GM18511 (cell line): ENCODE data around the gene SIN3B.

Experiments
- ATAC-seq: cut with Tn5 transposase; IDR thresholded peaks from one replicate; pipeline ENCODE4 v1.9.1; 2021; ENCODE audit warnings: mild to moderate bottlenecking, moderate library complexity; ENCODE audit not compliant: unreplicated experiment

SIN3B gene

GRCh38 chr19:16889366-16889882, 60.2 kb downstream of the SIN3B start:
- no peak for ATAC-seq

- ATAC-seq: no peak
These were observed 60.8 kb downstream of the SIN3B start for GRCh38 chr19:16889883-16890460.

GRCh38 chr19:16890461-16891184, 61.4 kb downstream of the SIN3B start:
- ATAC-seq: no peak

GRCh38 chr19:16891696-16892382, 62.6 kb downstream of the SIN3B start:
- no peak for ATAC-seq

- no peak for ATAC-seq
These were observed 63.2 kb downstream of the SIN3B start for GRCh38 chr19:16892436-16892835.

- ATAC-seq: no peak
These were observed 63.9 kb downstream of the SIN3B start for GRCh38 chr19:16892868-16893685.

GRCh38 chr19:16893686-16893989, 64.4 kb downstream of the SIN3B start:
- ATAC-seq: no peak

- ATAC-seq: no peak
These were observed 64.9 kb downstream of the SIN3B start for GRCh38 chr19:16894080-16894479.

GRCh38 chr19:16895467-16896145, 66.4 kb downstream of the SIN3B start:
- no peak for ATAC-seq

- ATAC-seq: no peak
These were observed 67.2 kb downstream of the SIN3B start for GRCh38 chr19:16896146-16897028.

GRCh38 chr19:16897029-16897855, 68.0 kb downstream of the SIN3B start:
- no peak for ATAC-seq

- ATAC-seq: no peak
These were observed 68.6 kb downstream of the SIN3B start for GRCh38 chr19:16897856-16898161.

GRCh38 chr19:16898361-16899015, 69.3 kb downstream of the SIN3B start:
- ATAC-seq: no peak

GRCh38 chr19:16899566-16900075, 70.4 kb downstream of the SIN3B start:
- ATAC-seq: no peak

GRCh38 chr19:16901491-16902175, 72.4 kb downstream of the SIN3B start:
- no peak for ATAC-seq

- ATAC-seq: no peak
These were observed 73.3 kb downstream of the SIN3B start for GRCh38 chr19:16902545-16902944.

- ATAC-seq: no peak
These were observed 74.1 kb downstream of the SIN3B start for GRCh38 chr19:16903347-16903746.

GRCh38 chr19:16904599-16904998, 75.4 kb downstream of the SIN3B start:
- no peak for ATAC-seq
